ENCODE measurements around the gene MGAT4C.
A peak's percentile ranks its signal among the peaks of the same experiment; 100 is the strongest.

Gene MGAT4C

DNA sequence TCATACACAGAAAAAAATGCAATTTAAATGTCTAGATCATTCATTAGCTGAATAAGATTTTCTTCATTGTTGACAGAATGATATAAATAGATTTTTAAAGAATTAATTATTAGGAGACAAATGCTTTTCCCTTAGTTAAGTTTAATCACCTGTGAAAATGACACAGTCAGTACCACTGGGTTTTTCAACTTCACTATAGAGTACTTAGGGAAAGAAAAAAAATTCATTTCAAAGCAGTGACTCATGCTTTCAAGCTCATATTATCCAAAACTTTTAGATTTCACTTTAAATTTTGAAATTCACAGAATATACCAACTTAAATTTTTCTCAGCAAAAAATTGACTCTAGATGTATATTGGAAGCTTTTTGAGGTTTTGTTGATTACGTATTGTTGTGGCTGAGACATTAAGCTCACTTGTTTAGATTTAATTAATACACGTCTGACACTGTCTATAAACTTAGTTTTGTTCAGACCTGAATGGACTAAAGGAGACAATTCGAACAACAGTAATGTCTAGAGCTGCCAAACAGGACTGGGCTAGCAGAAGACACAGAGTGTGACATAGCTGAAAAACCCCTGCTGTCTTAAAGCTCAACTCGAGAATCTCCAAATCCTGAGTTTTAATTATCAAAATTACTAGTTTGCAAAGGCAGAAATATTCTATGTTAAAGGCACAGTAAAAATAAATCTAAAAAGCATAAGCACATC, 1.6 kb downstream of the MGAT4C start:
- H3K4me3 ChIP-seq (ENCODE audit: low read length), result no peak overlapping the region

DNA sequence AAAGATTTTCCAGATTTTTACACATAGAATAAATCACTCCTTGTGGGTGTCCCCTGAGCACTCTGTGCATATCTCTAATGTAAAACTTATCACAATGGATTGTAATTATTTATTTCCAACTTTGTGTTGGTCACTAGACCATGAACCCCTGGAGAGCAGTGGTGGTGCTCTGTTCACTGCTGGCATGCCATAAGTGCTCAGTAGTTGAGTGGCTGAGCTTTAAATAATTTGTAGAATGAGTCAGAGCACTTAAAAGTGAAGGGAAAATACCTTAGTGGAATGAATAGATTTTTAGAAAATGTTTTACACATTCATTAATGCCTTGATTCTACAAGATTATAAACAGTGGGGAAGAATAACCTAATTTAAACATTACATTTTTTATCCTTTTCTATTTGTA, 6.3 kb downstream of the MGAT4C start:
- DNase-seq (ENCODE audit: low read depth), result peak; percentile 58
- TF ChIP-seq, protein P1, sequence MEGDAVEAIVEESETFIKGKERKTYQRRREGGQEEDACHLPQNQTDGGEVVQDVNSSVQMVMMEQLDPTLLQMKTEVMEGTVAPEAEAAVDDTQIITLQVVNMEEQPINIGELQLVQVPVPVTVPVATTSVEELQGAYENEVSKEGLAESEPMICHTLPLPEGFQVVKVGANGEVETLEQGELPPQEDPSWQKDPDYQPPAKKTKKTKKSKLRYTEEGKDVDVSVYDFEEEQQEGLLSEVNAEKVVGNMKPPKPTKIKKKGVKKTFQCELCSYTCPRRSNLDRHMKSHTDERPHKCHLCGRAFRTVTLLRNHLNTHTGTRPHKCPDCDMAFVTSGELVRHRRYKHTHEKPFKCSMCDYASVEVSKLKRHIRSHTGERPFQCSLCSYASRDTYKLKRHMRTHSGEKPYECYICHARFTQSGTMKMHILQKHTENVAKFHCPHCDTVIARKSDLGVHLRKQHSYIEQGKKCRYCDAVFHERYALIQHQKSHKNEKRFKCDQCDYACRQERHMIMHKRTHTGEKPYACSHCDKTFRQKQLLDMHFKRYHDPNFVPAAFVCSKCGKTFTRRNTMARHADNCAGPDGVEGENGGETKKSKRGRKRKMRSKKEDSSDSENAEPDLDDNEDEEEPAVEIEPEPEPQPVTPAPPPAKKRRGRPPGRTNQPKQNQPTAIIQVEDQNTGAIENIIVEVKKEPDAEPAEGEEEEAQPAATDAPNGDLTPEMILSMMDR (conservative IDR thresholded peaks at IDR 0.05; ENCODE audit: low read depth, low read length), result no peak
- H3K4me3 ChIP-seq (ENCODE audit: low read length), result no peak overlapping the region

More for the DNA sequence above, 1.6 kb downstream of the MGAT4C start:
- TF ChIP-seq, protein P1 (conservative IDR thresholded peaks at IDR 0.05; ENCODE audit: low read depth, low read length), result no peak
- DNase-seq (ENCODE audit: low read depth), result no peak

DNA sequence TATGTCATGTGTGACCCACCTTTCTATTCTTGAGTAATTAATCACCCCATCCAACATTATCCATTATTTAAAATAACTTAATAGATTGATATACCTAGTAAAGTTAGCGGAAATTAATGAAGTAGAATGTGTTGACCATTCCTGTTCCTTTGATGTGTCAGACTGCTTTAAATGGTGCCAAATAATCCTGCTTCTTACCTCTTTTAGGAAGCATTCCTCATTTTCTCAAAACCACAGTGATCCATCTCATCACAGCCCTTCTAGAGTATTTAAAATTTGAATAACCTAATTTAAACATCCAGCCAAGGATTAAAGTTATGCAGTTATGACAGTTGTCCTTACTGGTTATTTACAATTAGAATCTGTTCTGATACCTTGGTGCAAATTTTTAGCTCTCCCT, 6.9 kb downstream of the MGAT4C start:
- no peak overlapping the region for H3K4me3 ChIP-seq (ENCODE audit: low read length)
- TF ChIP-seq, protein P1 (conservative IDR thresholded peaks at IDR 0.05; ENCODE audit: low read depth, low read length), result no peak
- DNase-seq (ENCODE audit: low read depth), result no peak

DNA sequence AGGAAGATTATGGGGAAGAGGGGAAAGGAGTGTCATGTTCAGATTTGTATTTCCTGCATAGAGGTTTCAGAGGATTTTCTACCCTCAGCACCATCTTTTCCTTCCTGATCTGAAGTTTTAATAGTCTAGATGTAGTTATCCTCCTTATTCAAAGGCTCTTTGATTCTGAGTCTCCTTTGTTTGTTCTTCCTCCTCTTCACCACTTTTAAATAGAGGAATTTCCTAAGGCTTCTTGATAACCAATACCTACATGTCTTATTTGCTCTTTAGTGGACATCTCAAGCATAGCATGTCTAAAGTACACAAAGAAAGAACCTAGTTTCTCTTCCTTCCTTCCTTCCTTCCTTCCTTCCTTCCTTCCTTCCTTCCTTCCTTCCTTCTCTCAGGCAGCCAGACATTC, 8.3 kb downstream of the MGAT4C start:
- TF ChIP-seq, protein P1 (conservative IDR thresholded peaks at IDR 0.05; ENCODE audit: low read depth, low read length), result no peak
- no peak overlapping the region for H3K4me3 ChIP-seq (ENCODE audit: low read length)

DNA sequence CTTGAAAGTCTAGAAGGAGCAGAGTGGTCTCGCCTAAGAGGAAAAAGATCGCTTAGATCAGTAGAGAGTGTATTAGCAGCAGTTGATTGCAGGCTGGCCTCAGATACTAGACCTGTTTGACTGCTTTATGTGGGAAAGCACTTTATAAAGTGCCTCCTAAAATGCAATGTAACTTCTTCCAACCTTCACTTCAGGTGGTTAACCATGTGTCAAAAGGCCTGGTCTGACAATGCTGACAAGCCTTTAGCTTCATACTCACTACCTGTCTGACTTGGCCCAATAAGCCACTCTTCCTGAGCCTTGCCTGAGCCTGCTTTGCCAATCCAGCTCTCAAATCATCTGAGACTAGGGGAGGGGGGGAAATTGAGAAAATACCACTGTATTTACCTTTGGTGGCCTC, 14.6 kb downstream of the MGAT4C start:
- DNase-seq (ENCODE audit: low read depth), result no peak

More for the DNA sequence above, 8.3 kb downstream of the MGAT4C start:
- no peak for DNase-seq (ENCODE audit: low read depth)

DNA sequence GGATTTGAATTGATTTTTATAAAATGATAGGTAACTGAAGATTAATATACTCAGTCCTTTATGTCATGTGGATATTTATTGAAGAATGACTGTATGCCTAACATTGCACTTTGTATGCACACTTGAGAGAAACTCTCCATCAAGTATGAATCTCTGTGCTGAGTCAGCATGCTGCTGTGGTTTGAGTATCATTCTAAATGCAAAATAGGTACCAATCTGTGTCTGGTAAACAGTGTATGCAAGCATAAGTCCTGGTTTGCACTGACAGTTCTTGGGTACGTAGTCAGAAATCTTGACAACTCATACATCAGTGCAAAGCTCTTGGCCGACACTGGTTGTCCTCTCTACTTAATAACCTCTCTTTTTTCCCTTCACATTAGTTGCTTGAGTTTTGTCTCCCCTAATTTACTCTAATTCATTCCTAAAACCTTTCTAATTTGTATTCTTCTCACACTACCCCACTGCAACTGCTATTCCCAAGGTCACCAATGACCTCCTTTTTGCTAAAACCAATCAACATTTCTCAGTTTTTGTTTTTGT, 21.8 kb downstream of the MGAT4C start:
- TF ChIP-seq, protein P1 (conservative IDR thresholded peaks at IDR 0.05; ENCODE audit: low read depth, low read length), result no peak
- DNase-seq (ENCODE audit: low read depth), result no peak
- no peak overlapping the region for H3K4me3 ChIP-seq (ENCODE audit: low read length)

More for the DNA sequence above, 14.6 kb downstream of the MGAT4C start:
- no peak overlapping the region for H3K4me3 ChIP-seq (ENCODE audit: low read length)
- TF ChIP-seq, protein P1 (conservative IDR thresholded peaks at IDR 0.05; ENCODE audit: low read depth, low read length), result no peak

DNA sequence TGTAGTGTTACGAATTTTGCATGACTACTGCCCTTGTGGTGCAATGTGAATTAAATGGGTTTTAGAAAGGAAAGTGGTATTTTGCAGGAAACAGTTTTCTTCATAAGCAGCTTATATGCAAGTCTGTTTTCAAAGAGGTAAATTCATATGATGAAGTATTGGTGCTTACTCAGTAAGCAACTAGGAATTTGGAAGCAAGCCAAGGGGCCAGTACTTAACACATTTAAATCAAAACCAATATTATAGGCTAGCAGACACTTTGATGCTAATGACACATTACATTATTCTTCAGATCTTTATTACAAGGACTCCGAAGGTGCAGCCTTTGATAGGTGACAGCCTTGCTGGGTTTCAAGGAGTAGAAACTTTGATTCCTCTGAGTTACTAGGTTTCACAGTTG, 23.1 kb downstream of the MGAT4C start:
- DNase-seq (ENCODE audit: low read depth), result peak; percentile 95
- H3K4me3 ChIP-seq (ENCODE audit: low read length), result no peak overlapping the region
- TF ChIP-seq, protein P1 (conservative IDR thresholded peaks at IDR 0.05; ENCODE audit: low read depth, low read length), result no peak
